HG03520 (cell line): ENCODE measurements around the gene MLIP.
"Not testable (repeated sequence)": the region's sequence is repeated elsewhere in the genome, so short reads cannot be mapped to it uniquely, and the experiment has no call there.

Source experiments
- ATAC-seq: cut with Tn5 transposase; IDR thresholded peaks from one replicate; pipeline ENCODE4 v1.9.1; 2021; ENCODE audit warnings: mild to moderate bottlenecking, moderate library complexity; ENCODE audit not compliant: unreplicated experiment

The MLIP gene, protein sequence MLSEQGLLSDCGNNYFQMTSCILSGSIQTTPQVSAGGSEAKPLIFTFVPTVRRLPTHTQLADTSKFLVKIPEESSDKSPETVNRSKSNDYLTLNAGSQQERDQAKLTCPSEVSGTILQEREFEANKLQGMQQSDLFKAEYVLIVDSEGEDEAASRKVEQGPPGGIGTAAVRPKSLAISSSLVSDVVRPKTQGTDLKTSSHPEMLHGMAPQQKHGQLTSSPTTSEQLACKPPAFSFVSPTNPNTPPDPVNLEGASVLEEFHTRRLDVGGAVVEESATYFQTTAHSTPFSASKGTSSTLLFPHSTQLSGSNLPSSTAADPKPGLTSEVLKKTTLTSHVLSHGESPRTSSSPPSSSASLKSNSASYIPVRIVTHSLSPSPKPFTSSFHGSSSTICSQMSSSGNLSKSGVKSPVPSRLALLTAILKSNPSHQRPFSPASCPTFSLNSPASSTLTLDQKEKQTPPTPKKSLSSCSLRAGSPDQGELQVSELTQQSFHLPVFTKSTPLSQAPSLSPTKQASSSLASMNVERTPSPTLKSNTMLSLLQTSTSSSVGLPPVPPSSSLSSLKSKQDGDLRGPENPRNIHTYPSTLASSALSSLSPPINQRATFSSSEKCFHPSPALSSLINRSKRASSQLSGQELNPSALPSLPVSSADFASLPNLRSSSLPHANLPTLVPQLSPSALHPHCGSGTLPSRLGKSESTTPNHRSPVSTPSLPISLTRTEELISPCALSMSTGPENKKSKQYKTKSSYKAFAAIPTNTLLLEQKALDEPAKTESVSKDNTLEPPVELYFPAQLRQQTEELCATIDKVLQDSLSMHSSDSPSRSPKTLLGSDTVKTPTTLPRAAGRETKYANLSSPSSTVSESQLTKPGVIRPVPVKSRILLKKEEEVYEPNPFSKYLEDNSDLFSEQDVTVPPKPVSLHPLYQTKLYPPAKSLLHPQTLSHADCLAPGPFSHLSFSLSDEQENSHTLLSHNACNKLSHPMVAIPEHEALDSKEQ

DNA sequence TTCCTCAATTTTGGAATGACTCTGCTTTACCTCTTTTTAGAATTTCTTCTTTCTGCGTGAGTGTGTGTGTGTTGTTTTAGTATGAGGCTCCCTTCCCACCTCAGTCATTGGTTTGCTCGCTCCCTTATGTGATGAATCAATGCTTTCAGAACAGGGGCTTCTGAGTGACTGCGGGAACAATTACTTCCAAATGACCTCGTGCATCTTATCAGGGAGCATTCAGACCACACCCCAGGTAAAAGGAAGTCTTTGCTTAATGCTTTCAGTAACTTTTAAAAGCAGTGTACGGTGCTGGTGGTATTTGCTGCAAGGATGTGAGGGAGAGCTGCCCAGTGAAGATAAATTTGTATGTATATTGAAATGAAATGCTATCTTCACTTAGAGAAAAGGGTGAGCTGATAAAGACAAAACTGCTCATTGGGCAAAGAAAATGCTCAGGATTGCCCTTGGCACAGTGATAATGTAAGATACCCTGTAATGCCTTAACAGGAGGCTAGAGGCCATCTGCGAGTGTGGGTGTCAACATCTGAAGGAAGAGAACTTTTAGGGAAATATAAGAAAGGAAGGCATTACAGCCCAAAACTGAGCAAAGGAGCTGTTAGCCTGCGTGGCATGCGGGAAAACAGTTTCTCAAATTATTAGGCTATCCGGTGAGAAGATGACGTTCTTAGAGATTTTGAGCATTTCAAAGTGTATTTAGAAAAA, at the start of gene MLIP:
Gene MLIP (plus strand): TSS at position 103 of the 705 bp plus-strand sequence. CDS start 37 bp downstream, at position 140.
- no peak for ATAC-seq

DNA sequence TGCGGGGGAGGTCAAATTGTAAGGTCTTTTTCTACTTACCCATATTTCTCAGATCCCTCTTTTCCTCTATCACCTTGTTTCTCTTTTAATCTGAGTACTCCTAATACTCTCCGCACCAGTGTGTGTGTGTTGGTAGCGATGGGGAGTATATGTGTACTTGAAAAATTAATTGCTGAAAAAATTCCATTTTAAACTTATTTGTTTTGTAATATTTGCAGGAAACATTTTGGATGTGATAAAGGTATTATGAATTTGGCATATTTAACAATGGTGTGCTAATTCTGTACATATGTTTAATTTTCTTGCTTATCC, 48.1 kb upstream of the MLIP start:
- ATAC-seq = no peak

DNA sequence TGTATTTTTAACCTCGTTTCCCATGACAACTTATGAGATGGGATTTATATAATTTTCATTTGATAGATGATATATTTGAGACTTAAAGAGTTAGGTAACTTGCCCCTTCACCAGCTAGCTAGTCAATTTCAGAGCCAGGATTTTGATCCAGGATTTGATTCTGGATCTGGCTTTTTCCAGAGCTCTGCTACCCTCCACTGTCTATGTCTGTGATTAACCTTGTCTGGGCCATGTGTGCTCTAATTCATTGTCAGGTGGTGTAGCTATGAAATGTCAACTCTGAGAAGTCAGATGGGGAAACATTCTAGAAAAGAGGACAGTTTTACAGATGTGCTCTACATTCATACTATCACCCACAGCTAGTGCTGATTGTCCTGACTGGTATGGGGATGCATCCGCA, 42.5 kb upstream of the MLIP start:
- ATAC-seq = no peak

DNA sequence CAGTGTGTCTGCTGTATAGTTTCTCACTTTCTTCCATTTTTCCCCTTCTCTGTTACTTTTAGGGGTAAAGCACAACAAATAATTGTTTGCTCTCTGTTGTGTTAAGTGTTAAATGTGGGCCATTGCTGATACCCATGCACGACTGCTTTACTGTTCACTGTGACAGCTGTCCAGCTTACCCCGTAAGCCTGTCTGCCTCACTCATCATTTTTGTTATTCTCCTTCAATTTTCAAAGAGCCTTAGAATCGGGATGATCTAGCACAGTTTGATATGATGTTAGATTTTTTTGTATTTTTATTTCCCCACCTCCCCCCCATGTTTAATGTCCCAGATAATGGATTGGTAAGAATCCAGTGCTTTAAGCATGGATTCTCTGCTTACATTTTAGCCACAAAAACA, 41.2 kb upstream of the MLIP start:
- ATAC-seq = no peak

DNA sequence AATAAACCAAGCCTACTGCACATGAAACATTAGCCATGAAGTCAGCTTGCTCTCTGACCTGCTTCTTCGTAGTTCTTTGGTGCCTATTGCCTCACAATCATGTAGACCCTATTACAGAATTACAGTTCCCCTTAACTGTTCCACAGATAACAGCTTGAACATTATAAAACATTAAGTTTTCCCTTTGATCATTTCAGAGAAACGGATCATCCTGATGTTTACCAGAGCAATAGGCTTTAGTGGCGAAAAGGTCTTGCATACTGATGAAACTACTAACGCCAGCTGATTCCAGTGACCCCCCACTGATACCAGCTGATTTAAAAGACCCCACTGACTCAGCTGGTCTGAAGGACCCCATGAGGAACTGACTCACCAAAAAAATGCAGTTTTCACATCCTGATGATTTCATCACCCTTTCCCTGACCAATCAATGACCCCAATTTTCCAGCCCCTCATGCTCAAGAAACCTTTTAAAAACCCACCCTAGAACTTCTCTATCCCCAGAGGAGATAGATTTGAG, 39.4 kb upstream of the MLIP start:
- no peak for ATAC-seq

DNA sequence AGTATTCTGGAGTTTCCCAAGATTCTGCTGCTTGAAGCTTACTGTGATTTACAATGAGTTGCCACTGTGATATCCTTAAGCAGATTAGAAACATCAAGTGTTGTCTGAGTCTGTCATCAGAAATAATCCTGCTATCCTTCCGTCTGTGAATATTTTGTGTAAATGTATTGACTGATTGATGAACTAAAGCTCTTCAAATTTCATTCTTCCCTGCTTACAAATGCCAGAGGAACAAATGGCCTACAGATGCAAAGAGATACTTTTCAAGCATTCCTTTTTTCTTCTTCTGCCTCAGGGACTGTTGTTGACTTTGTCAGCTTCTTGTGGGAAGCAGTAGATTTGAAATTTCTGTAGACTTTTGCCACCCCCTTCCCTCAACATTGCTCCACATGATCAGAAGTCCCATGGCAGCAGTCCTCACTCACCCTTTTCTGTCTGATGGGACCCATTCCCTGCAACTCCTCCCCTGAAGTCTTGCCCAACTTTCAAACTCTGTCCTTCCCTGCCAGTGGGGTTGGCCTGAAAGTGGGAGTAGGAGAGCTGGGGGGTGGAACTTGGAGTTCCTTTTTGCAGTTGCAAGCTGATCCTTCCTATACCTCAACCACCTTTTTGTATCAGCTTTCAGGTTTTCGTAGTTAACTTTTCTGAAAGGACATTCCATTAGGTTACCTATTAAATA, 38.5 kb upstream of the MLIP start:
- no peak for ATAC-seq

DNA sequence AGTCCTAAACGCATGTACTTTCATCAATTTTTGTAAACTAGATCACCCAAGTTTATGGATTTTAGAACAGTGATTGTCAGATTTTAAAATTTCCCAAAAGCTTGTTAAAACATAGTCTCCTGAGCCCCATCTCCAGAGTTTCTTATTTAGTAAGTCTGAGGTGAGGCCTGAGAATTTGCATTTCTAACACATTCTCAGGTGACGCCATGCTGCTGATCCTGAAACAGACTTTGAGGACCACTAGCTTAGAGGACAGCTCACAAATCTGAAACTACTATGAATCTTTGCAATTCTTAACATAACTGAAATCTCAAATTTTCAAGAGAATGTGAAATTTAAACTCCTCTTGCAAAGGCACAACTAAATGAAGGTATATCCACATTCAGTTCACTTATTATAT, 37.8 kb upstream of the MLIP start:
- no peak for ATAC-seq

DNA sequence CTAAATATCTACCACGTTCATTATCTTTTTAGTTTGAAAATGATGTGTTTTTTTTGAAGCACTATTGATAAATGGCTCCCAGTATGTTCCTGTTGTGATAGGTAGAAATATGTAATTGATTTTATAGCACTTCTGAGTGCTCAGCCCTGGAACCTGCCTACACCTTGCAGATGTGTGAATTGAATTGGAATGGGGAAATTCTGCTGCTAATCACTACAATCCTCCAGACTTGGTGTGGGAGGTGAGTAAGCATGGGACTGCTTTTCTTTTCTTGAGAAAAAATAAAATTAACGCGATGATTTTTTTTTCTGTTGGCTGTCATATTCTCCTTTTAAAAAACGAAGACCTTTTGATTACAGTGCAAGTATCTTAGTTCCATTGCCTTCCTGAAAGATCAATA, 37.1 kb upstream of the MLIP start:
- ATAC-seq = no peak

DNA sequence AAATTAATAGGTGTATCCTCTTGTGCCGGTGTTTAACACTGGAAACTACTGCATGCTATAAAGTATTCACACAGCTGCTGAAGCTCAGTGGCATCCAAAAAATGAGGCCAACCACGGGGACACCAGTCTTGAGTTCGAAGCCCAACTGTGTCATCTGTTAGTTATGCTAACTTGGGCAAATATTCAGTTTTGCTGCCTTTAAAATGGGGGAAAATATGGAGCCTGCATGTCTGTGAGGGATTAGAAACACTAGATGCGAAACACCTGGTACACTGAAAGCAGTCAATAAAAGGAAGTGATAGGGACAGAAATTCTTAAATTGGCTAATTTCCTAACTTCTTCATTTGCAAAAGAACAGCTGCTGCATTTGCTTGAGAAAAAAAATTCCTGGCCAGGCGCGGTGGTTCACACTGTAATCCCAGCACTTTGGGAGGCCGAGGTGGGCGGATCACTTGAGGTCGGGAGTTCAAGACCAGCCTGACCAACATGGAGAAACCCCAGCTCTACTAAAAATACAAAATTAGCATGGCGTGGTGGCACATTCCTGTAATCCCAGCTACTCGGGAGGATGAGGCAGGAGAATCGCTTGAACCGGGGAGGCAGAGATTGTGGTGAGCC, 36.6 kb upstream of the MLIP start:
- ATAC-seq = no peak

DNA sequence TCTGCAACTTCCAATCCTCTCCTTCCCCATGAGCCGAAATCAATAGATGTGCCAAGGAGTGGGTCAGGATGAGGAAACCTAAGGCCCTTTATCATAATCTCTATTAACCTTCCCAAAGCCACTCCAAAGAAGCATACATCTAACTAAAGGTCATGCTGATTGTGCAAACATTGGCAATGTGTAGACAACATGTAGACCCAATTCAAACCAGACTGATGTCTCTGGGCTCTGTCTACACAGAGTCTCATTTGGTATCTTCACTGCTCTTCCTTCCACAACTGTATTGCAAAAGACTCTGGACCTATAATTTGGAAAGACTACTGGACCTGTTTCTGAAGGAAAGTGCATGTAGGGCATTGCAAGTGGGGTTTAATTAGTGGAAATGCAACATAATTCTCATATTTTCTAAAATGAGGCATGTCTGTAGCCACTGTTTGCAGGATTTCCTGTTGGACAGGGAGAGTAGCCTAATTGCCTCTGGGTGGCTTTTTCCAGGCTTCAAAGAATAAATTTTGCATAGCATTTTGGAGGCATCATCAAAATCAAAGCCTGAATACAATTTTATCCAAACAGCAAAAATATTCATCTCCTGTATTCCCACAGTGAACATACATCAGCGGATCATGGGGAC, 35.0 kb upstream of the MLIP start:
- no peak for ATAC-seq

DNA sequence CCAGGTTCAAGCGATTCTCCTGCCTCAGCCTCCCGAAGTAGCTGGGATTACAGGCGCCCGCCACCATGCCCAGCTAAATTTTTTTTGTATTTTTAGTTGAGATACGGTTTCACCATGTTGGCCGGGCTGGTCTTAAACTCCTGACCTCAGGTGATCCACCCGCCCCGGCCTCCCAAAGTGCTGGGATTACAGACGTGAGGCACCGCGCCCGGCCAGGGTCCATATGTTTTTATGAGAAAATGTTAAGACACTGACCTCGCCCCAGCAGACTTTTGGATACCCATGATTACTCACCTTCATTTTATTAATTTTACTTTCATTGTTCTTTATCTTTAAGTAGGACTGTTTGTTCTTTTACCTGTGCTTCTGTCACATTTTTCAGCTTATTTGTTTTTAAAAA, 29.7 kb upstream of the MLIP start:
- ATAC-seq = not testable (repeated sequence)

DNA sequence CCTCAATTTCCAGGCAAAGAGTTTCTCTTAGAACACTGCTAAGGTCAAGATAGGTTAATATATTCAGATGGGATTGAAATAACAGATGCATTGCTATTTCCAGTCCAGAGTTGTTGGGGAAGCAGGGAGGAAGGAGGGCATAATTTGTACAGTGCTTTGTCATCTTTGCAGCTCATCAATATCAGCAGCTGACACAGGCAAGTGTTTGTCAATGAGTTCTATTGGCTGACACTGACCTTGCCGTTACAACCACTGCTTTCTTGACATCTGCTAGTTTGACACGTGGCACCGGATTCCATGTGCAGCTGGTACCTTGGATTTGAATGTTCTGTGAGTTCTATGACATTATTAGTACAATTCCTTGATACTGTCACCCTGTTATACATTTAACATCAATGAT, 28.0 kb upstream of the MLIP start:
- no peak for ATAC-seq

DNA sequence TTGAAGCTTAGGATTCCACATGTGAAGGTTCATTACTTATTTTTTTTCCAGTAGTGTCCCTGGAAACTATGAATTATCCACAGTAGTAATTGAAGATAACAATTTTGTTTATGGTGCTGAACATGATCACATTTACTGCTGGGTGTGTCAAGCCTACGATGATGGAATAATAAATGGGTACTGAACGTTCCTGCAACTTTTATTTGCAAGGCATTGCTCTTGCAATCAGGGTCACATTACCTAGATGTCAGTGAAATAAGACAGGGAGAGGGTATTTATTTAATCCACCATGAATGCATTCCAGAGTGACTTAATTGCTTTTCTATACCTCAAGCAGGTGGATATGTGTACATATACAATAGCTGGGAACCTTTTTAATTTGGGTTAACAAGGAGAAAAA, 27.0 kb upstream of the MLIP start:
- no peak for ATAC-seq

DNA sequence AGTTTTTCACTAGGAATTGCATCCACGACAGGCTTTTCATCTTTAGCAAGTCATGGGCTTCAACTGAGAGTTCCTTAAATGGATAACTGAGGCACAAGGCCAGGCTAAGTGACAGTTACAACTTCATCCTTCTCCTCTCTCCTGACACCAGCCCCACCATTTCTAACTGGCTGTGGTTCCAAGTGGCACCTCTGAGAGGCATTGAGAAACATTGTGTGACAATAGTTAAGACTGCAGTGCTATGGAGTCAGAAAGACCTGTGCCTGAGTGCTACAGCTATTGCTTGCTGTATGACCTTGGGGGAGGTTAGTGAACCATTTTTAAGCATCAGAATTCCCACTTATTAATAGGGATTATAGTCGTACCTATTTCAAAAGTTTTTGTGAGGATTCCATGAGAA, 26.2 kb upstream of the MLIP start:
- ATAC-seq = no peak

DNA sequence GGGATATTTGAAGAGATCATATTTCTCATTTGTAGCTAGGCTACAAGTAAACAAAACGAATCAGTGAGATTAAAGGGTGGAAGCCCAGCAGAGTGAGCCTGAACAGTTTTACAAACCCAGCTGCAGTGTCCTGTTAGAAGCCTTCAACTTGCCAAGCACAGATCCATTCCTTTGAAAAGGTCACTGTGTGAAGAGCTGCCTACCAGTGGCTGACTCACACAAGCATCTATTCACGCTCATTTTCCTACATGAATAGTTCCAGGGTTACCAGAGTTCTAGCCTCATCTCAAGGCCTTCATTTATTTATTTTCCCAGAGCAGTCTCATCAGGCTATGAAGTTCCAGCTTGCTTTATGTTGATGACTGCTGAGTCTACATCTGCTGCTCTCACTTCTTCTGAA, 25.7 kb upstream of the MLIP start:
- no peak for ATAC-seq

DNA sequence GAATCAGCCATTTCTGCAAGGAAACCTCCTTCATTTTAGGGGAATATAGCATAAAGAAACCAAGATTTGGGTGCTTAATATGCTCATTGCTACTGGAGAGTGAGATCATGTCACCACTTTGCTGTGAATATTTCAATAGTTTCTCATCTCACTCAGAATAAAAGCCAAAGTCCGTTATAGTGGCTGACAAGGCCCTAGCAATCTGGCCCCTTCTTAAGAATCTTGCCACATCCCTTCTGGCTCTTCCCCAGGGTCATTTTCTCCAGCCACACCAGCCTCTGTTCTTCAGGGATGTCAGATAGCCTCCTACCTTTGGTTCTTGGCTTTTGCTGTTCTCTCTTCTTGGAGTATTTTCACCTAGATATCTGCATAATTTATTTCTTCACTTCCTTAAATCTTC, 24.8 kb upstream of the MLIP start:
- no peak for ATAC-seq

DNA sequence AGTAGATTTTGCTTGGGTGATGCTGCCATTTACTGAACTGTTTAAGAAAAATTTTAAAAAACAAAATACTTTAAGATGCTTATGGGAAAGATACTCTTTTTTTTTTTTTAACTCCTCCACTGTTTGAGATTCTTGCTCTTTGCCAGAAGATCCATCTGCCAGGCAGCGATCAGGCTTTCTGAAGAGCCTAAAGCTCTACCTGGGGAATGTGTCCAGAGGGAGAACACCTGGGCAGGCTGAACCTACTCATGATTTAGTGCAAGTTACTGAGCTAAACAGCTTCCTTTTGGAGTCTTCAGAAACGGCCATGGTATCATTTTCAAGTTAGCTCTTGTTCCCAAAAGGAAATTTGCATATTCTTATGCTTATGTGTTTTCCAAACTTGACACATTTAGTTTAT, 23.5 kb upstream of the MLIP start:
- no peak for ATAC-seq

DNA sequence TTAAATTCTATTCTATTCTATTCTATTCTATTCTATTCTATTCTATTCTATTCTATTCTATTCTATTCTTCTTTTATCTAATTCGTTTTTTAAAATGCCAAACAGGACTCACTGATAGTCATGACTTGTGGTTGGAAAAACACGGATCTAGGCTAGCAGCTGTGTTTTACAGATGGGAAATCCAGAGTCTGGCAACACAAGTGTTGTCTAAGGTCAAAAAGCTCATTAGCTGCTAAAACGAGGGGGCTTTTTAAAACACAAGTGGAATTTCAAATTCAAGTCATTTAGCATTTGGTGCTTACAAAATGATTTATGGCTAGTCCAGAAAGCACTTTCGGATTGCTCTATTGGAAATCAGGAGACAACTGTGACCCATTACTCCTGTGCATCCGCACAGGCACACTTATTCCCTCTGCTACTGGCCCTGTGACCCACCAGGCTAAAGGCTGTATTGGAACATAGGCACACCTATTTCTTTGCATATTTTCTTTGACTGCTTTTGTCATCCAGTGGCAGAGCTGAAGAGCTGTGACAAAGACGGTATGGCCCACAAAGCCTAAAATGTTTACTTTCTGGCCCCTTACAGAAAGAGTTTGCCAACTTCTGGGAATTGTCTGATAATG, 17.8 kb upstream of the MLIP start:
- ATAC-seq = no peak

DNA sequence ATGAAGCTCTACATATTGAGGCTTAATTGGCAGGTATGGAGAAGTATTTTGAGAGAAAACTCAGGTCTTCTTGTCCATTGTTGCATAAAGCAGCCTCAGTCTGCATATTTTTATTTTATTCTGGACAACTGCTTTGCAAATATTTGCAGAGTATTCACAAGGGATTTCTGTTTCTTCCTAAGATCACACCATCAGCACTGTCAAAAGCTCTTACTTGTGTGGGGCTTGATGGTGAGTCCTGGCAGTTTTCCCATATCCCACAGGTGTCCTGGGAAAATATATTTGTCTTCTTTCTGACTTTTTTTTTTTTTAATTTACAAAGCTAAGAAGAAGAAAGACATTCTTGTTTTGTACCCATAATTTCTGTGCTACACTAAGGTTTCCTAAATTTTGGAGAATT, 16.9 kb upstream of the MLIP start:
- ATAC-seq = no peak
